Measurements from ENCODE around the gene IRAK2. TPM values are rescaled to one million over a fixed set of nuclear protein-coding genes. Genes with fewer than 3 reads are reported as not detected.
"Not testable (repeated sequence)": the region's sequence is repeated elsewhere in the genome, so short reads cannot be mapped to it uniquely, and the experiment has no call there.

Gene IRAK2, protein sequence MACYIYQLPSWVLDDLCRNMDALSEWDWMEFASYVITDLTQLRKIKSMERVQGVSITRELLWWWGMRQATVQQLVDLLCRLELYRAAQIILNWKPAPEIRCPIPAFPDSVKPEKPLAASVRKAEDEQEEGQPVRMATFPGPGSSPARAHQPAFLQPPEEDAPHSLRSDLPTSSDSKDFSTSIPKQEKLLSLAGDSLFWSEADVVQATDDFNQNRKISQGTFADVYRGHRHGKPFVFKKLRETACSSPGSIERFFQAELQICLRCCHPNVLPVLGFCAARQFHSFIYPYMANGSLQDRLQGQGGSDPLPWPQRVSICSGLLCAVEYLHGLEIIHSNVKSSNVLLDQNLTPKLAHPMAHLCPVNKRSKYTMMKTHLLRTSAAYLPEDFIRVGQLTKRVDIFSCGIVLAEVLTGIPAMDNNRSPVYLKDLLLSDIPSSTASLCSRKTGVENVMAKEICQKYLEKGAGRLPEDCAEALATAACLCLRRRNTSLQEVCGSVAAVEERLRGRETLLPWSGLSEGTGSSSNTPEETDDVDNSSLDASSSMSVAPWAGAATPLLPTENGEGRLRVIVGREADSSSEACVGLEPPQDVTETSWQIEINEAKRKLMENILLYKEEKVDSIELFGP
- 1 to 10 TPM; 3.9 to 4.0 TPM for total RNA-seq

DNA sequence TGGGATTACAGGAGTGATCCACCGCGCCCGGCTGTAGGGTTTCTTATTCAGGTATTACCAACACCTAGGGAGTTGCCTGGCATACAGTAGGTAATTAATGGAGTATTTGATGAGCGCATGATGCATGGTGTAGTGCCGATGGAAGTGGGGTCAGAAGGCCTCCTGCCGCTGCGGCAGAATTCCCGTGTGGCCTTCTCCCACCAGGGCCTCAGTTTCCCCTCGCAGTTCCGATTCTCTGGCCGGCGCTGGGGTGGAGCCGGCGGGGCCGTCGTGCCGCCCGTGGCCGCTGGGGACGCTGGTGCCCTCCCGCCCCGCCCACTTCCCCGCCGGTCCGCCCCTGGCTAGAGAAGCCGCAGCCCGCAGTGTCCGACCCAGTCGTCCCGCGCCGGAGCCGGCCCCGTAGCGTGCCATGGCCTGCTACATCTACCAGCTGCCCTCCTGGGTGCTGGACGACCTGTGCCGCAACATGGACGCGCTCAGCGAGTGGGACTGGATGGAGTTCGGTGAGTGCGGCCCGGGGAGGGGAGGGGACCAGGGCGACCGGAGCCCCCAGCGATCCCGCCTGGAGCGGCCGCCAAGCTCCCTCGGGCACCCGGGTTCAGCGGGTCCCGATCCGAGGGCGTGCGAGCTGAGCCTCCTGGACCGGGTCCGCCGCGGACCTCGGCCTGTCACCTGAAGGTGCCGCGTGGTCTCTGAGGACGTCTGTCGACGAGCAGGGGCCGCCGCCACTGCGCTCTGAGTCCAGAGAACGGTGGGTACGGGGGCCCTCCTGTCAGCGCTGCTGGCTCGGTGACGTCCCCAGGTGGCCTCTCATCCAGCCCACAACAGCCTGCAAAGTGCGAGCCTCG lies at the start of gene IRAK2:
Gene IRAK2 (plus strand): TSS at position 374 of the 848 bp plus-strand sequence. CDS start 36 bp downstream, at position 410.
- Mint-ChIP-seq H3K27ac (peak within 1 kb of the TSS; percentile 13), H3K9me3 (ENCODE audit: low read depth) (peaks cover 5% of the 10 kb centered on the region), H3K27me3 (no peaks in the 10 kb centered on the region), H3K4me1 (peaks cover 21% of the 10 kb centered on the region), H3K4me3 (peak within 1 kb of the TSS; percentile 70), H3K36me3 (ENCODE audit: low read depth) (peaks cover 13% of the 10 kb centered on the region)
- CTCF ChIA-PET: interaction anchor here (0.7 to 1.7 kb wide), 13 partner anchors 10 to 231 kb away, joined by 3 to 7 read pairs (median 3); partner anchors contain the start of gene CRELD1
- ATAC-seq (peak; percentile 79), DNase-seq (peak; percentile 83)
- intact Hi-C loops (cut with DNase I, micrococcal nuclease): loop anchor here (1.0 to 2.0 kb wide), 6 partner anchors 22 to 84 kb away; partner anchors contain the start of genes BRK1 (in 1 of the 2) and TATDN2 (in 1 of the 2)
- POLR2A ChIA-PET: no interaction called here

GRCh38 chr3:10115326-10116137 lies 49.2 kb upstream of the IRAK2 start, which contains the start of gene BRK1:
TSS of gene BRK1 (plus strand) at chr3:10115675. CDS start at chr3:10115702, 27 bp downstream.
- Mint-ChIP-seq H3K4me1 (peaks cover 35% of the 10 kb centered on the region), H3K27me3 (no peaks in the 10 kb centered on the region), H3K4me3 (peak within 1 kb of the TSS; percentile 96), H3K27ac (peak within 1 kb of the TSS; percentile 92), H3K9me3 (ENCODE audit: low read depth) (no peaks in the 10 kb centered on the region), H3K36me3 (ENCODE audit: low read depth) (peaks cover 32% of the 10 kb centered on the region)
- intact Hi-C loops (cut with DNase I, micrococcal nuclease): loop anchor here (1.0 to 5.0 kb wide), 17 partner anchors 26 to 719 kb away; partner anchors contain the start of genes JAGN1 (in 2 of the 2), SEC13 (in 2 of the 2), EMC3 (in 1 of the 2) and FANCD2 (in 1 of the 2)
- DNase-seq: peak; percentile 98
- POLR2A ChIA-PET: interaction anchor here (0.5 to 0.6 kb wide), 2 partner anchors 113 to 134 kb away, joined by 3 to 7 read pairs; no protein-coding TSS in a partner anchor
- CTCF ChIA-PET: interaction anchor here (0.6 to 1.3 kb wide), 2 partner anchors 135 to 150 kb away, joined by 5 read pairs; no protein-coding TSS in a partner anchor
- ATAC-seq: peak; percentile 98

DNA sequence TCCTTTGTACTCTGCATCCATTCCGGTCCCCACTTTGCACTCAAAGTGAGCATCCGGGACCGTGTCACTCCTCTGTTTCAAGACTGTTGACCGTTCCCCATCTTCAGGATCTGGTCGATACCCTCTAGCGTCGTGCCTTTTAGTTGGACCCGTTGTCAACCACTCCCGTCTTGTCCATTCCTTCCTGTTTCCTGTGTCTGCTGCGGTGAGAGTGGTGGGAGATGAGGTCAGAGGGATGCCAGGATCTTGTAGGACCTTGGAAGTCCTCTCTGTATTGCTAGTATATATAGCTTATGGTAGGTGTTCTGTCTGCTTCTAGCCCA lies 48.6 kb upstream of the IRAK2 start:
- no peaks in the 10 kb centered on the region for H3K9me3 Mint-ChIP-seq (ENCODE audit: low read depth)
- peak overlapping the region; percentile 96 for H3K4me3 Mint-ChIP-seq
- H3K27ac Mint-ChIP-seq: peak overlapping the region; percentile 92
- H3K36me3 Mint-ChIP-seq (ENCODE audit: low read depth): peaks cover 38% of the 10 kb centered on the region
- peaks cover 40% of the 10 kb centered on the region for H3K4me1 Mint-ChIP-seq
- ChIA-PET POLR2A (interaction anchor here (0.7 kb wide), 1 partner anchor 153 kb away, joined by 3 read pairs; no protein-coding TSS in a partner anchor), CTCF (interaction anchor here (0.6 to 1.9 kb wide), 3 partner anchors 134 to 149 kb away, joined by 5 to 7 read pairs (median 5); no protein-coding TSS in a partner anchor)
- ATAC-seq (peak; percentile 20), DNase-seq (no peak)
- intact Hi-C loops (cut with DNase I, micrococcal nuclease): loop anchor here in 1 of 2 experiments (5.0 kb wide), 2 partner anchors 111 to 126 kb away; no protein-coding TSS in a partner anchor
- no peaks in the 10 kb centered on the region for H3K27me3 Mint-ChIP-seq

DNA sequence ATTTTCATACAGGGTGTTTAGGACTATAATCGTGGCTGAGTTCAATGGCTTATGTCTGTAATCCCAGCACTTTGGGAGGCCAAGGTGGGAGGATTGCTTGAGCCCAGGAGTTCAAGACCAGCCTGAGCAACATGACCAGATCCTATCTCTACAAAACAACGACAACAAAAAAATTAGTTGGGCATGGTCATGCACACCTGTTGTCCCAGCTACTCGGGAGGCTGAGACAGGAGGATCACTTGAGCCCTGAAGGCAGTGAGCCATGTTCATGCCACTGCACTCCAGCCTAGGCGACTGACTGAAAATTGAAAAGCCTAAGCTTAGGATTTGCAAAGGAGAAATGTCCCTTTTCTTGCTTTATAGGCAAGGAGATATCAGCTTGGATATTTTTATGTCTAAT lies 47.8 kb upstream of the IRAK2 start:
- ATAC-seq: no peak
- Mint-ChIP-seq H3K27ac (peak overlapping the region; percentile 92), H3K4me3 (peak overlapping the region; percentile 96), H3K4me1 (peaks cover 43% of the 10 kb centered on the region), H3K36me3 (ENCODE audit: low read depth) (peaks cover 41% of the 10 kb centered on the region), H3K27me3 (no peaks in the 10 kb centered on the region), H3K9me3 (ENCODE audit: low read depth) (no peaks in the 10 kb centered on the region)
- intact Hi-C loops (cut with DNase I, micrococcal nuclease): loop anchor here in 1 of 2 experiments (5.0 kb wide), 2 partner anchors 110 to 125 kb away; no protein-coding TSS in a partner anchor
- ChIA-PET POLR2A (interaction anchor here (0.7 to 1.5 kb wide), 2 partner anchors 10 to 152 kb away, joined by 3 to 9 read pairs; no protein-coding TSS in a partner anchor), CTCF (interaction anchor here (0.6 to 1.9 kb wide), 5 partner anchors 13 to 147 kb away, joined by 3 to 7 read pairs (median 4); no protein-coding TSS in a partner anchor)
- no peak for DNase-seq

DNA sequence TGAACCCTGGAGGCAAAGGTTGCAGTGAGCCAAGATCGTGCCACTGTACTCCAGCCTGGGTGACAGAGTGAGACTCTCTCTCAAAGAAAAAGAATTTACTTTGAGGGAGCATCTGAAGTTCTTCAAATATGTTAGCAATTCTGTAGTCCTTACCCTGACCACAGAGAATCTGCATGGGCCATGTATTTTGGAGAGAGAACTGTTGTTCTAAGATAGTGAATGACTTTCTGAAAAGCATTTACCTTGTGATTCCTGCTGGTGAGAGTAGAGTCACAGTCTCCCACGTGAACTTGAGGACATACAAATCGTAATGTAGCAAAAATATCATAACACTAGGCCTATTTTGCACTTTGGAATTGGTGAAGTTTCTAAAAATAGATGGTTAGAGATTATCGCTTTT lies 45.3 kb upstream of the IRAK2 start:
- ChIA-PET CTCF (no interaction called here), POLR2A (interaction anchor here (0.6 kb wide), 1 partner anchor 184 kb away, joined by 7 read pairs; no protein-coding TSS in a partner anchor)
- Mint-ChIP-seq H3K36me3 (ENCODE audit: low read depth) (peaks cover 56% of the 10 kb centered on the region), H3K27me3 (no peaks in the 10 kb centered on the region), H3K4me3 (no peak overlapping the region), H3K9me3 (ENCODE audit: low read depth) (no peaks in the 10 kb centered on the region), H3K4me1 (peaks cover 57% of the 10 kb centered on the region), H3K27ac (peak overlapping the region; percentile 13)
- ATAC-seq (no peak), DNase-seq (no peak)
- intact Hi-C loops (cut with DNase I, micrococcal nuclease): loop anchor here in 1 of 2 experiments (5.0 kb wide), 2 partner anchors 108 to 123 kb away; no protein-coding TSS in a partner anchor

- Mint-ChIP-seq H3K4me1 (peaks cover 58% of the 10 kb centered on the region), H3K4me3 (no peak overlapping the region), H3K9me3 (ENCODE audit: low read depth) (no peaks in the 10 kb centered on the region), H3K27ac (no peak overlapping the region), H3K27me3 (no peaks in the 10 kb centered on the region), H3K36me3 (ENCODE audit: low read depth) (peaks cover 64% of the 10 kb centered on the region)
- intact Hi-C loops (cut with DNase I, micrococcal nuclease): no loop called here
- ATAC-seq (no peak), DNase-seq (no peak)
- CTCF ChIA-PET: interaction anchor here (1.0 kb wide), 1 partner anchor 140 kb away, joined by 3 read pairs; no protein-coding TSS in a partner anchor
- POLR2A ChIA-PET: interaction anchor here (0.5 kb wide), 1 partner anchor 143 kb away, joined by 5 read pairs; no protein-coding TSS in a partner anchor
These were observed 43.7 kb upstream of the IRAK2 start for GRCh38 chr3:10121064-10121463.

DNA sequence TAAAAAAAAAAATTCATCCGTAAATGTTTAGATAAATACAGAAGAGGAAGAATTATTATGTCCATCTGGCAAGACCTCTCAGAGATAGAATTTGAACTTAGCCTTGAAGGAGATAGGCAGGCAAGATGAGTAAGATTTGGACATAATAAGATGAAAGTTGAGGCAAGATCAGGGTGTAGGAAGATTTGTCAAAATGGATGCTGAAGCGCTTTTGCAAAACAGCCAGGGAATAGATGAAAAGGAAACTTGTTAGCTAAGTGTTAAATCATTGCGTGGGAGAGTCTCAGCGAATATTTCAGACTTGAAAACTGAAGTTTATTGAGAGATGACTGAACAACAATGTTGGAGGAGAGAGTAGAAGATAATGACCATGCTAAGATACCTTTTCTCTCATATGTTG lies 42.0 kb upstream of the IRAK2 start:
- intact Hi-C loops (cut with DNase I, micrococcal nuclease): no loop called here
- peak; percentile 61 for ATAC-seq
- no peaks in the 10 kb centered on the region for H3K27me3 Mint-ChIP-seq
- peaks cover 70% of the 10 kb centered on the region for H3K36me3 Mint-ChIP-seq (ENCODE audit: low read depth)
- ChIA-PET POLR2A (interaction anchor here (0.6 to 0.9 kb wide), 2 partner anchors 135 to 139 kb away, joined by 3 to 5 read pairs; no protein-coding TSS in a partner anchor), CTCF (interaction anchor here (0.7 to 1.0 kb wide), 3 partner anchors 19 to 109 kb away, joined by 3 to 5 read pairs (median 3); partner anchors contain the start of gene VHL)
- peak overlapping the region; percentile 84 for H3K27ac Mint-ChIP-seq
- H3K9me3 Mint-ChIP-seq (ENCODE audit: low read depth): no peaks in the 10 kb centered on the region
- no peak overlapping the region for H3K4me3 Mint-ChIP-seq
- DNase-seq: no peak
- H3K4me1 Mint-ChIP-seq: peaks cover 46% of the 10 kb centered on the region

- not testable (repeated sequence) for H3K27me3 Mint-ChIP-seq
These were observed 28.8 kb upstream of the IRAK2 start for GRCh38 chr3:10135872-10136271.

DNA sequence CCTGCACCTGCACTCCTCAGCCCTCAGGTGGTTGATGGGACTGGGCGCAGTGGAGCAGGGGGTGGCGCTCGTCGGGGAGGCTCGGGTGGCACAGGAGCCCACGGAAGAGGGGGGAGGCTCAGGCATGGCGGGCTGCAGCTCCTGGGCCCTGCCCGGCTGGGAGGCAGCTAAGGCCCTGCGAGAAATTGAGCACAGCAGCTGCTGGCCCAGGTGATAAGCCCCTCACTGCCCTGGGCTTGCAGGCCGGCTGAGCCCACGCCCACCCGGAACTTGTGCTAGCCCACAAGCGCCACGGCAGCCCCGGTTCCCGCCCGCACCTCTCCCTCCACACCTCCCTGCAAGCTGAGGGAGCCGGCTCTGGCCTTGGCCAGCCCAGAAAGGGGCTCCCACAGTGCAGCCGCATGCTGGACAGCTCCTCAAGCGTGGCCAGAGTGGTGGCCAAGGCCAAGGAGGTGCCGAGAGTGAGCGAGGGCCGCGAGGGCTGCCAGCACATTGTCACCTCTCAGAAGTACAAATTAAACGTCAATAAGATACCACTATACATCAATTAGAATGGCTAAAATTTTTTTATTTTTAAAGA lies 28.2 kb upstream of the IRAK2 start:
- H3K27ac Mint-ChIP-seq: no peak overlapping the region
- peaks cover 2% of the 10 kb centered on the region for H3K9me3 Mint-ChIP-seq (ENCODE audit: low read depth)
- ChIA-PET CTCF (interaction anchor here (0.6 kb wide), 2 partner anchors 52 to 211 kb away, joined by 3 to 4 read pairs; no protein-coding TSS in a partner anchor), POLR2A (no interaction called here)
- no peaks in the 10 kb centered on the region for H3K4me1 Mint-ChIP-seq
- DNase-seq (no peak), ATAC-seq (no peak)
- H3K27me3 Mint-ChIP-seq: no peaks in the 10 kb centered on the region
- intact Hi-C loops (cut with DNase I, micrococcal nuclease): no loop called here
- no peaks in the 10 kb centered on the region for H3K36me3 Mint-ChIP-seq (ENCODE audit: low read depth)
- H3K4me3 Mint-ChIP-seq: no peak overlapping the region

More at GRCh38 chr3:10135872-10136271, 28.8 kb upstream of the IRAK2 start:
- H3K9me3 Mint-ChIP-seq (ENCODE audit: low read depth); intact Hi-C loops (cut with DNase I, micrococcal nuclease); POLR2A ChIA-PET; H3K36me3 Mint-ChIP-seq (ENCODE audit: low read depth); H3K4me3 Mint-ChIP-seq; H3K4me1 Mint-ChIP-seq; H3K27ac Mint-ChIP-seq; ATAC-seq: not testable (repeated sequence)
- peak; percentile 19 for DNase-seq
- CTCF ChIA-PET: interaction anchor here (0.6 kb wide), 1 partner anchor 114 kb away, joined by 3 read pairs; no protein-coding TSS in a partner anchor
